ES-I3 (cell line): ENCODE measurements around the gene IQSEC1.

Source experiments
- H3K36me3 ChIP-seq: 2 replicates; pipeline ENCODE4 v1.6.1; 2013; ENCODE audit warnings: mild to moderate bottlenecking, low read length, control low read depth, moderate library complexity; ENCODE audit not compliant: insufficient read depth
- H3K4me1 ChIP-seq: 2 replicates; pipeline ENCODE4 v1.6.1; 2013; ENCODE audit warnings: mild to moderate bottlenecking, control low read depth, low read length; ENCODE audit not compliant: insufficient read depth
- H3K9ac ChIP-seq: 2 replicates; pipeline ENCODE4 v1.6.1; 2013; ENCODE audit warnings: low read depth, mild to moderate bottlenecking, low read length, moderate library complexity
- H3K9me3 ChIP-seq: 2 replicates; pipeline ENCODE4 v1.6.1; 2013; ENCODE audit warnings: mild to moderate bottlenecking, low read length, moderate library complexity; ENCODE audit not compliant: control insufficient read depth, insufficient read depth

Gene IQSEC1

GRCh38 chr3:13083254-13083653, 10.0 kb upstream of the IQSEC1 start:
- Histone ChIP-seq H3K9ac (no peak overlapping the region), H3K36me3 (no peaks in the 10 kb centered on the region), H3K4me1 (peaks cover 4% of the 10 kb centered on the region; the same call in 1 of the 2 replicates), H3K9me3 (no peaks in the 10 kb centered on the region)

- H3K4me1 ChIP-seq, result peaks cover 4% of the 10 kb centered on the region; the same call in 1 of the 2 replicates
- H3K36me3 ChIP-seq, result no peaks in the 10 kb centered on the region
- no peak overlapping the region for H3K9ac ChIP-seq
- no peaks in the 10 kb centered on the region for H3K9me3 ChIP-seq
Measured at GRCh38 chr3:13082677-13083076, 9.4 kb upstream of the IQSEC1 start.

- no peak overlapping the region for H3K9ac ChIP-seq
Measured at GRCh38 chr3:13081603-13082360, 8.6 kb upstream of the IQSEC1 start.

GRCh38 chr3:13080591-13080990, 7.4 kb upstream of the IQSEC1 start:
- H3K9me3 ChIP-seq, result no peaks in the 10 kb centered on the region
- no peak overlapping the region for H3K9ac ChIP-seq
- no peaks in the 10 kb centered on the region for H3K36me3 ChIP-seq
- peaks cover 4% of the 10 kb centered on the region; the same call in 1 of the 2 replicates for H3K4me1 ChIP-seq

More at GRCh38 chr3:13081603-13082360, 8.6 kb upstream of the IQSEC1 start:
- Histone ChIP-seq H3K4me1 (peaks cover 4% of the 10 kb centered on the region; the same call in 1 of the 2 replicates), H3K9me3 (no peaks in the 10 kb centered on the region), H3K36me3 (no peaks in the 10 kb centered on the region)

GRCh38 chr3:13080026-13080425, 6.8 kb upstream of the IQSEC1 start:
- H3K9ac ChIP-seq, result no peak overlapping the region
- H3K36me3 ChIP-seq, result no peaks in the 10 kb centered on the region
- H3K4me1 ChIP-seq, result peaks cover 4% of the 10 kb centered on the region; the same call in 1 of the 2 replicates
- H3K9me3 ChIP-seq, result no peaks in the 10 kb centered on the region

GRCh38 chr3:13079510-13079909, 6.3 kb upstream of the IQSEC1 start:
- H3K9ac ChIP-seq, result no peak overlapping the region
- H3K36me3 ChIP-seq, result no peaks in the 10 kb centered on the region
- H3K9me3 ChIP-seq, result no peaks in the 10 kb centered on the region
- peaks cover 4% of the 10 kb centered on the region; the same call in 1 of the 2 replicates for H3K4me1 ChIP-seq

- Histone ChIP-seq H3K9me3 (no peaks in the 10 kb centered on the region), H3K36me3 (no peaks in the 10 kb centered on the region), H3K9ac (no peak overlapping the region), H3K4me1 (peaks cover 4% of the 10 kb centered on the region; the same call in 1 of the 2 replicates)
Measured at GRCh38 chr3:13079051-13079450, 5.8 kb upstream of the IQSEC1 start.

- peaks cover 4% of the 10 kb centered on the region; the same call in 1 of the 2 replicates for H3K4me1 ChIP-seq
- H3K9me3 ChIP-seq, result no peaks in the 10 kb centered on the region
- H3K36me3 ChIP-seq, result no peaks in the 10 kb centered on the region
- H3K9ac ChIP-seq, result no peak overlapping the region
Measured at GRCh38 chr3:13078163-13078905, 5.1 kb upstream of the IQSEC1 start.

- Histone ChIP-seq H3K9ac (no peak overlapping the region), H3K4me1 (peaks cover 4% of the 10 kb centered on the region; the same call in 1 of the 2 replicates), H3K9me3 (no peaks in the 10 kb centered on the region), H3K36me3 (no peaks in the 10 kb centered on the region)
Measured at GRCh38 chr3:13077431-13078162, 4.4 kb upstream of the IQSEC1 start.

- H3K9me3 ChIP-seq, result no peaks in the 10 kb centered on the region
- no peak overlapping the region for H3K9ac ChIP-seq
- no peaks in the 10 kb centered on the region for H3K36me3 ChIP-seq
- H3K4me1 ChIP-seq, result peaks cover 4% of the 10 kb centered on the region; the same call in 1 of the 2 replicates
Measured at GRCh38 chr3:13075986-13076654, 2.9 kb upstream of the IQSEC1 start.

GRCh38 chr3:13075318-13075717, 2.1 kb upstream of the IQSEC1 start:
- H3K4me1 ChIP-seq, result peaks cover 1% of the 10 kb centered on the region; the same call in 1 of the 2 replicates
- no peaks in the 10 kb centered on the region for H3K9me3 ChIP-seq
- H3K36me3 ChIP-seq, result no peaks in the 10 kb centered on the region
- no peak overlapping the region for H3K9ac ChIP-seq

- H3K4me1 ChIP-seq, result no peaks in the 10 kb centered on the region
- no peaks in the 10 kb centered on the region for H3K36me3 ChIP-seq
- no peaks in the 10 kb centered on the region for H3K9me3 ChIP-seq
- no peak overlapping the region for H3K9ac ChIP-seq
Measured at GRCh38 chr3:13074006-13074375, 762 bp upstream of the IQSEC1 start.

GRCh38 chr3:13072600-13073325, 466 bp downstream of the IQSEC1 start:
- no peaks in the 10 kb centered on the region for H3K9me3 ChIP-seq
- H3K4me1 ChIP-seq, result no peaks in the 10 kb centered on the region
- H3K9ac ChIP-seq, result no peak overlapping the region; the same call in 1 of the 2 replicates
- H3K36me3 ChIP-seq, result no peaks in the 10 kb centered on the region
